ENCODE measurements around the gene DDI2.

DDI2 gene

DNA sequence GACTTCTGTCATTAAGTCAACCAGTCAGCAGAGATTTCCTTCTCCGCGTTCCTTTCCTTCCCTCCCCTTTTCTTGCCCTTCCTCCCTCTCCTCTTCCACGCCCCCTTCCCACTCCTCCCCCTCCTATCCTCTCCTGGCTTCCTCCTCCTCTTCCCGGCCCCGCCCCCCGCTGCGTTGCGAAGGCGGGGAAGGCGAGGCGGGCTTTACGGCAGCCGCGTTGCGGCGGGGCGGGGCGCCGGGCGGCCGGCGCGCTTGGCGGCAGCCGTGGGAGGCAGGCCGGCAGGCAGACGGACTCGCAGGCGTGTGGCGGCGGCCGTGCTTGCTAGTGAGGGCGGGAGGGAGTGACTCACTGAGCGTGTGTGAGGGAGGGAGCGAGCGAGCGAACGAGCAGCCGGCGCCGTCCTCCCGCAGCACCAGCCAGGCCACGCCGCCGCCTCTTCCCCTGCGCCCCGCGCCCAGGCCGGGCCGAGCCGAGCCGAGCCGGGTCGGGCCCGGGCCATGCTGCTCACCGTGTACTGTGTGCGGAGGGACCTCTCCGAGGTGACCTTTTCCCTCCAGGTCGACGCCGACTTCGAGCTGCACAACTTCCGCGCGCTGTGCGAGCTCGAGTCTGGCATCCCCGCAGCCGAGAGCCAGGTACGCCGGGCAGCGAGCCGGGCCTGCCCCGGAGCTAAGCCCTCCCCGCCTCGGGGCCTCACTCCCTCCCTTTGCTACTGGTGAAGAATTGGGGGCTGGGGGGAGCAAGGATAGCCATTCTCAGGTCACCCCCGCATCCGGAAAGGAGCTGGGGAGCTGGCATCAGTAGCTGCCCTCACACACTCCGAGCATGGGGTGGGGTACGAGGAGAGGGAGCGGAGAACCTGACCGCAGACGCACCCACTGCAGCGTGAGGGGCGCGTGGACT is at the start of gene DDI2:
Gene DDI2, plus strand, starts transcription at position 286 of the 904 bp plus-strand sequence. Its CDS starts 213 bp downstream, at position 499.
- peak within 1 kb of the TSS; percentile 89 for H3K9ac ChIP-seq (ENCODE audit: low read depth, low read length)
- no peaks in the 10 kb centered on the region for H3K27me3 ChIP-seq (ENCODE audit: control insufficient read depth, insufficient read depth, low read length)

DNA sequence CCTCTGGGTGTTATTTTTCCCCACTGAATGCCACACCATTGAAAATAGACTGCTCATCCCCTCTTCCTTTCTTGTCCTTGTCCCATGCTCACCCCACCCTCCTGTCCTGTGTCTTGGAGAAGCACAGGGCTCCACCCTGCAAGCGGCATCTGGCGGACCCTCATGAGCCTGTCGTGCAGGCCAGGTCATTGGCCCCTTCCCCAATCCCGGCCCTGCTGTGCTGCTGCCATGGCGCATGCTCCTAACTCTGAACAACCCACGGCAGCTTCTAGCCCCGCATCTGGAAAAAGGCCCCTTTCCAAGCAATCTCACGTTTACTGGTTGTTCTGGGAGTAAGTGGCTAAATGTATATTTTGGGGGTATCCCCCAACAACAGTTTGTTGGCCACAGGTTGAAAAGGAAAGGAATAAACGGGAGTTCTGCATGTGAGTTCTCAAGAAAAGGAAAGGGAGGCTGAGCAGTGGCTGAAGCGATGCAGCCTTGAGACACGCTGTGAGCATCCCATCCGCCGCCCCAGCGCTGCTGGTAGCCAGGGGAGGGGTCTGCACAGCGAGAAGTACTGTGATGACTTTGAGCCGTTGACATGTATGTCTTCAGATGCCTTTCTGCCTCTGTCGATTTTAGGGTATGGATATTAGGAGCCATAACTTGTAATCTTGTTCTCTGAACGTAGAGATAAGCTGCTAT is 48.7 kb upstream of the DDI2 start:
- Histone ChIP-seq H3K27me3 (ENCODE audit: control insufficient read depth, insufficient read depth, low read length) (no peaks in the 10 kb centered on the region), H3K36me3 (ENCODE audit: control insufficient read depth, insufficient read depth, low read length) (peaks cover 70% of the 10 kb centered on the region), H3K9ac (ENCODE audit: low read depth, low read length) (no peak overlapping the region)

More for the DNA sequence above, at the start of gene DDI2:
- H3K9me3 ChIP-seq (ENCODE audit: control insufficient read depth, insufficient read depth, low read length) = no peaks in the 10 kb centered on the region
- H3K27ac ChIP-seq (ENCODE audit: low read depth, low read length) = peak within 1 kb of the TSS; percentile 93
- peak within 1 kb of the TSS; percentile 96 for H3K4me3 ChIP-seq (ENCODE audit: low read depth, low read length)
- peaks cover 10% of the 10 kb centered on the region for H3K4me1 ChIP-seq (ENCODE audit: control insufficient read depth, insufficient read depth, low read length)
- H3K36me3 ChIP-seq (ENCODE audit: control insufficient read depth, insufficient read depth, low read length) = peaks cover 14% of the 10 kb centered on the region; the same call in 1 of the 2 replicates

DNA sequence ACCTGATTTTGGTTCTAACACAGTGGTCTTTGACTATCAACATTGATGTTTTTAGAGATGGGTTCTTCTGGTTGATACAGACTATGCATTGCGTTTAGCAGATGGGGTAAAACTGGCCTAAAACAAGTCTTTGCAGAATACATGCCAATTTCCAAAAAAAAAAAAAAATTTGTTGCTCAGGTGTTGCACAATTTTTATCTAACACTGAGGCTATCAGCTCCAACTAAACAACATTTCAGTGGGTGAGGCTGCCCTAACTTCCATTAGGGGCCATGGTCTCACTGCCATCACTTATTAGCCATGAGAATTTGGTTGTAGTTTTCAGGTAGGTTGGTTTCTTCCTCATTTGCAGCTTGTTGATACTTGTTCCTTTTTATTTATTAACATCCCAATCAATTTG is 46.4 kb upstream of the DDI2 start:
- H3K9ac ChIP-seq (ENCODE audit: low read depth, low read length) = no peak overlapping the region
- H3K9me3 ChIP-seq (ENCODE audit: control insufficient read depth, insufficient read depth, low read length) = no peaks in the 10 kb centered on the region
- peaks cover 56% of the 10 kb centered on the region for H3K36me3 ChIP-seq (ENCODE audit: control insufficient read depth, insufficient read depth, low read length)
- no peaks in the 10 kb centered on the region for H3K4me1 ChIP-seq (ENCODE audit: control insufficient read depth, insufficient read depth, low read length)
- no peaks in the 10 kb centered on the region for H3K27me3 ChIP-seq (ENCODE audit: control insufficient read depth, insufficient read depth, low read length)
- no peak overlapping the region for H3K27ac ChIP-seq (ENCODE audit: low read depth, low read length)
- no peak overlapping the region for H3K4me3 ChIP-seq (ENCODE audit: low read depth, low read length)

More for the DNA sequence above, 48.7 kb upstream of the DDI2 start:
- Histone ChIP-seq H3K27ac (ENCODE audit: low read depth, low read length) (no peak overlapping the region), H3K4me3 (ENCODE audit: low read depth, low read length) (no peak overlapping the region), H3K4me1 (ENCODE audit: control insufficient read depth, insufficient read depth, low read length) (no peaks in the 10 kb centered on the region), H3K9me3 (ENCODE audit: control insufficient read depth, insufficient read depth, low read length) (no peaks in the 10 kb centered on the region)

DNA sequence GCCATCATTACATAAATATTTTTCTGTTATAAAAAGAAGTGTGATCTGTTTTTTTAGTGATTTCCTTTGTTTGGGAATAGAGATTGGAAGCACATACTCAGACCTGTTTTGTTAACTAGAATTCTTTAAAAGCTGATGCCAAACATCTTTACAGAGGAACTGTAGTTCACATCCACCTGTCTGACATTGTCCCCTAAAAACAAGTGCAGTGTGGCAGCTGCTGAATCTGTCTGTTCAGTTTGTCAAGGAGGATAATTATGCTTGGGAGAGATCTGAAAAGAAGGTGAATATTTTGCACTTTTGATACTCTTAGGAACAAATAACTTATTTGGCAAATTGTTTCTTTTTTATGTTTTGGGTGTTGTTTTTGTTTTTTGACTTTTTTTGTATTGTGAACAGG is 46.0 kb upstream of the DDI2 start:
- Histone ChIP-seq H3K27me3 (ENCODE audit: control insufficient read depth, insufficient read depth, low read length) (no peaks in the 10 kb centered on the region), H3K4me1 (ENCODE audit: control insufficient read depth, insufficient read depth, low read length) (no peaks in the 10 kb centered on the region), H3K9ac (ENCODE audit: low read depth, low read length) (no peak overlapping the region), H3K4me3 (ENCODE audit: low read depth, low read length) (no peak overlapping the region), H3K27ac (ENCODE audit: low read depth, low read length) (no peak overlapping the region), H3K9me3 (ENCODE audit: control insufficient read depth, insufficient read depth, low read length) (no peaks in the 10 kb centered on the region), H3K36me3 (ENCODE audit: control insufficient read depth, insufficient read depth, low read length) (peaks cover 52% of the 10 kb centered on the region)

DNA sequence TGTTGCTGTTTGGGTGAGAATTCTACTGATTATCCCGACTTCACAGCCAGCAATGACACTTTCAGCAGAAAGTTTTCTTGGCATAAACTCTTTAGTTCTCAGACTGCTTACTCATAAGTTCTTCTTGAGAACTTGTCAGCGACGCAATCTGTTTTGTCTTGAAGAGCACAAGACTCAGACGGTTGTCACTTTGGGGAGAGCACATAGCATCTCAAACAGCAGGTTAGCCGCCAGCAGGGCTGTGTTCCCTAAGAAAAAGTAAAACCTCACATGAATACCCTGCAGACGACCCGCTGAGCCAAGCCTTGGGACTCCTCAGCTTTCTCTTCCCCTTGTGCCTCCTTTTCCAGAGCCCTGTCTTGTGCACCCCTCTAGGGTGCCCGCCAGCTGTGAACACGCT is 43.8 kb upstream of the DDI2 start:
- H3K36me3 ChIP-seq (ENCODE audit: control insufficient read depth, insufficient read depth, low read length) = peaks cover 30% of the 10 kb centered on the region
- H3K9me3 ChIP-seq (ENCODE audit: control insufficient read depth, insufficient read depth, low read length) = no peaks in the 10 kb centered on the region
- H3K27ac ChIP-seq (ENCODE audit: low read depth, low read length) = peak overlapping the region; percentile 12
- no peak overlapping the region for H3K9ac ChIP-seq (ENCODE audit: low read depth, low read length)
- H3K27me3 ChIP-seq (ENCODE audit: control insufficient read depth, insufficient read depth, low read length) = no peaks in the 10 kb centered on the region
- no peaks in the 10 kb centered on the region for H3K4me1 ChIP-seq (ENCODE audit: control insufficient read depth, insufficient read depth, low read length)
- no peak overlapping the region for H3K4me3 ChIP-seq (ENCODE audit: low read depth, low read length)

DNA sequence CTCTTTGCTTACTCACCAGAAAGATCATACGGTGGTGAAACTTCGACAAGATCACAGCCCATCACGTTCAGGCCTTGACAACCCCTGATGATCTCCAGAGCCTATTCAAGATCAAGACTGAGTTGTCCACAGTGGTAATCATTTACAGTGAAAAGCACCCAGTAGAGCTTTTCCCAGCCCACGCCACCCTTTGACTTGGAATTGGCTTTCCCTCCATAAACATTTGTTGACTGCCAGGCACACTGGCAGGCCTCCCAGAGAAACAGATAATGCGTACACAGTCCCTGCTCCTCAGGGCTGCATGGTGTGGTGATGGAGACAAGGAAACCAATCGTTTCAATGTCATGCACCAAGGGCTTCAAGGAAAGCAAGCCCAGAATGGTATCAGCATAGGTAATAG is 42.5 kb upstream of the DDI2 start:
- Histone ChIP-seq H3K4me3 (ENCODE audit: low read depth, low read length) (no peak overlapping the region), H3K36me3 (ENCODE audit: control insufficient read depth, insufficient read depth, low read length) (peaks cover 22% of the 10 kb centered on the region), H3K27me3 (ENCODE audit: control insufficient read depth, insufficient read depth, low read length) (no peaks in the 10 kb centered on the region), H3K9ac (ENCODE audit: low read depth, low read length) (no peak overlapping the region), H3K27ac (ENCODE audit: low read depth, low read length) (no peak overlapping the region), H3K4me1 (ENCODE audit: control insufficient read depth, insufficient read depth, low read length) (no peaks in the 10 kb centered on the region), H3K9me3 (ENCODE audit: control insufficient read depth, insufficient read depth, low read length) (no peaks in the 10 kb centered on the region)

DNA sequence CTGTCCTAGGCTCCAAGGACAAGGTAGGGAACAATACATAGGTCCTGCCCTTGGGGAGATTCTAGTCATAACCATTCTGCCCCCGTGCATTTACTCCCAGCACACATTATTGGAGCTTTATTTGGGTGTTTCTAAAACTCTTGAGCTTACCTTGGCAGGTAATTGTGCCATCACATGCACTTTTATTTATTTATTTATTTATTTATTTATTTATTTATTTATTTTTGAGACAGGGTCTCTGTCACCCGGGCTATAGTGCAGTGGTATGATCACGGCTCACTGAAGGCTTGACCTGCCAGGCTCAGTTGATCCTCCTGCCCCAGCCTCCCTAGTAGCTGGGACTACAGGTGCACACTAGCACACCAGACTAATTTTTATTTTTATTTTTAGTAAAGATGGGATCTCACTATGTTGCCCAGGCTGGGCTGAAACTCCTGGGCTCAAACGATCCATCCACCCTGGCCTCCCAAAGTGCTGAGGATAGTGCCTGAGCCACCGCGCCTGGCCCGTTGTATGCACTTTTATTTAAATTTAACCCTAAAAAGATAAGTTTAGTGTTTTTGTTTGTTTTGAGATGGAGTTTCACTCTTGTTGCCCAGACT is 41.6 kb upstream of the DDI2 start:
- Histone ChIP-seq H3K4me1 (ENCODE audit: control insufficient read depth, insufficient read depth, low read length) (no peaks in the 10 kb centered on the region), H3K9ac (ENCODE audit: low read depth, low read length) (no peak overlapping the region), H3K27ac (ENCODE audit: low read depth, low read length) (no peak overlapping the region), H3K9me3 (ENCODE audit: control insufficient read depth, insufficient read depth, low read length) (no peaks in the 10 kb centered on the region), H3K27me3 (ENCODE audit: control insufficient read depth, insufficient read depth, low read length) (no peaks in the 10 kb centered on the region), H3K4me3 (ENCODE audit: low read depth, low read length) (no peak overlapping the region), H3K36me3 (ENCODE audit: control insufficient read depth, insufficient read depth, low read length) (peaks cover 19% of the 10 kb centered on the region)

DNA sequence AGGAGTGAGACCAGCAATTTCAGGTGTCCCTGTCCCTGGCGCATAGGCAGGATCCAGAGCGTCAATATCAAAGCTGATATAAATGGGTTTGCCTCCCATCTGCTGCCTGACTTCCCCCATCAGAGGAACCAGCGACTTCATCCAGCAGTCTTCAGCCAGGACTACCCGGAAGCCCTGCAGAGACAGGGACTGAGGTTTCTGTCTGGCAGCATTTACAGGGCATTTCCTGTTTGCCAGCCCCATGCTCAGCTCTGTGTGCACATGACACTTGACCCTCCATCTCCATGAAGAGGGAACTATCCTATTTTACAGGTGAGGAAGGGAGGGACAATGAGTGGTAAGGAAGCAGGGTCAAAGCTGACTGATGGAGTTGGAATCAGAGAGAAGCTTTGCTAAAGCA is 39.6 kb upstream of the DDI2 start:
- Histone ChIP-seq H3K9me3 (ENCODE audit: control insufficient read depth, insufficient read depth, low read length) (no peaks in the 10 kb centered on the region), H3K36me3 (ENCODE audit: control insufficient read depth, insufficient read depth, low read length) (peaks cover 9% of the 10 kb centered on the region), H3K4me3 (ENCODE audit: low read depth, low read length) (no peak overlapping the region), H3K9ac (ENCODE audit: low read depth, low read length) (no peak overlapping the region), H3K27me3 (ENCODE audit: control insufficient read depth, insufficient read depth, low read length) (no peaks in the 10 kb centered on the region), H3K4me1 (ENCODE audit: control insufficient read depth, insufficient read depth, low read length) (no peaks in the 10 kb centered on the region), H3K27ac (ENCODE audit: low read depth, low read length) (no peak overlapping the region)

DNA sequence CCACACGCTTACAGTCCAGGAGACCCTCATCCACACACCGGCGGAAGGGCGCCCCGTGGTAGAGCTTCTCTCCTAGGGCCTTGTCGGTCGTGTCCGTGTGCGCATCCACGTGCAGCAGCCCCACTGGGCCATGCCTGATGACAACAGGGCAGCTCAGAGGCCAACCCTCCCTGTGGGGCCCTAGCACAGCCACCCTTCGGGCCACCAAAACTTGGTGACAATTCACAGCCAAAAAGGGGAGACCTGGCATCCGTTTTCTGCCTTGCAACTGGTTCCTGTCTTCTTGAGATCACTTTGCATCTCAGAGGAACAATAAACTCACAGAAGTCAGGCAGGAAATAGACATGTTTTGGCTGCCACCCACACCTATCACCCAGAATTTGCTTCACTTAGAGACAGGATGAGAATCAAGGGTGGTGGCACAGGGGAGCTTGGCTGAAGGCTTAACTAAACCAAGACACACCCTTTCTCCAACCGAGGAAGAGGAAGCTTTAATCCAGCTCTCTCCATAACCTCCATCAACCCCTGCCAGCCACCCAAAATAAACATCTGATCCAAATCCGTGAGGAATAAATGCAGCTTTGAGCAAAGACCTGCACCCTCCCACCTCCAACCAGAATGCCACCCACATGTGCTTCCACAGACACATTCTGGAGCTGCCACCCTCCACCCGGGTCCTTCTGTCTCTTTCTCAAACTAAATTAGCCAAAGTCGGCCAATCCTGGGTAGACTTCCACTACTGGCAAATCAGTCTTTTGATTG is 38.2 kb upstream of the DDI2 start:
- H3K9me3 ChIP-seq (ENCODE audit: control insufficient read depth, insufficient read depth, low read length) = no peaks in the 10 kb centered on the region
- no peaks in the 10 kb centered on the region for H3K27me3 ChIP-seq (ENCODE audit: control insufficient read depth, insufficient read depth, low read length)
- no peak overlapping the region for H3K9ac ChIP-seq (ENCODE audit: low read depth, low read length)
- H3K4me3 ChIP-seq (ENCODE audit: low read depth, low read length) = no peak overlapping the region
- H3K4me1 ChIP-seq (ENCODE audit: control insufficient read depth, insufficient read depth, low read length) = no peaks in the 10 kb centered on the region
- H3K27ac ChIP-seq (ENCODE audit: low read depth, low read length) = no peak overlapping the region
- H3K36me3 ChIP-seq (ENCODE audit: control insufficient read depth, insufficient read depth, low read length) = no peaks in the 10 kb centered on the region; the same call in 1 of the 2 replicates

DNA sequence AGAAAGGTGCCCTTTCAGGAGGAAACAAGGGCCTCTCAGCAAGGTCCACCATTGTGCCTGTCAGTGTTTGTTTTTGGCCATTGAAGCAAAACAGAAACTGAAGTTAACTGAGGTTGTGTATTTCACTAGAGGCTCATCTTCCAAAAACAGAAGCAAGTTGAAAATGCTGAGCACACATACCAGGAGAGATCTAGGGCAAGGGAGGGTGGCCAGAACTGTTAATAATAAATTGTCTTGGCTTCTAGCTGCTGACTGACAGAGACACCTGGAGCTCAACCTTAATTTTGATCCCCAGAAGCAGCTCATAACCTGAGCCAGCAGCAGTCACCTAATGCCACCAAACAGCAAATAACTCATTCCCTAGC is 37.6 kb upstream of the DDI2 start:
- H3K36me3 ChIP-seq (ENCODE audit: control insufficient read depth, insufficient read depth, low read length) = no peaks in the 10 kb centered on the region; the same call in 1 of the 2 replicates
- H3K9ac ChIP-seq (ENCODE audit: low read depth, low read length) = no peak overlapping the region
- no peak overlapping the region for H3K4me3 ChIP-seq (ENCODE audit: low read depth, low read length)
- no peaks in the 10 kb centered on the region for H3K27me3 ChIP-seq (ENCODE audit: control insufficient read depth, insufficient read depth, low read length)
- H3K27ac ChIP-seq (ENCODE audit: low read depth, low read length) = no peak overlapping the region
- no peaks in the 10 kb centered on the region for H3K4me1 ChIP-seq (ENCODE audit: control insufficient read depth, insufficient read depth, low read length)
- H3K9me3 ChIP-seq (ENCODE audit: control insufficient read depth, insufficient read depth, low read length) = no peaks in the 10 kb centered on the region

Data from HUES48 (cell line).